GM12878 (cell line): ENCODE measurements around the gene SCMH1. TPM values are rescaled to one million over a fixed set of nuclear protein-coding genes. Genes with fewer than 3 reads are reported as not detected.

Experiments used
- ATAC-seq: fragments of 200-7000 bp; cut with Tn5 transposase; 3 replicates; pipeline ENCODE4 v1.9.1; 2020; ENCODE audit warnings: mild to moderate bottlenecking, moderate library complexity
- BruUV-seq: library from RNA; stranded (reverse); fragments of 400-500 nt; replicated peaks from 2 replicates; lab custom pipeline; 2021; lab: Mats Ljungman, UMichigan
- CTCF ChIA-PET: fragments of 300-600 bp; sonication (Branson Sonifier 250); formaldehyde crosslinking; extraction: SDS; loops from one replicate; lab custom pipeline; 2021; ENCODE audit warnings: inconsistent platforms; lab: Yijun Ruan, JAX
- POLR2A ChIA-PET: fragments of 350-600 bp; formaldehyde crosslinking; extraction: SDS; loops from one replicate; lab custom pipeline; 2021; ENCODE audit warnings: inconsistent platforms; lab: Charles Lee
- RAD21 ChIA-PET: fragments of 300-600 bp; sonication (Branson Sonifier 250); formaldehyde crosslinking; loops from one replicate; lab custom pipeline; 2023; ENCODE audit warnings: antibody characterized with exemption; ENCODE audit not compliant: unreplicated experiment; lab: Charles Lee
- SMC1A ChIA-PET: fragments of 300-600 bp; sonication (Branson Sonifier 250); formaldehyde crosslinking; loops from one replicate; lab custom pipeline; 2023; ENCODE audit not compliant: unreplicated experiment, uncharacterized antibody; lab: Charles Lee
- DNase-seq: peaks from one replicate; pipeline ENCODE4 v3.0.0-alpha.2; 2011; ENCODE audit warnings: low read depth, low spot score
- FAIRE-seq: peaks from 3 replicates; lab custom pipeline; 2011; peaks lifted over from hg19 to GRCh38; lab: Jason Lieb, UNC
- H2AFZ ChIP-seq: 2 replicates; pipeline ENCODE4 v1.6.0; 2011; ENCODE audit warnings: low read depth, low read length, control low read depth; ENCODE audit not compliant: control insufficient read depth
- H3K27ac ChIP-seq: 2 replicates; pipeline ENCODE4 v1.5.1; 2011; ENCODE audit warnings: control low read depth; ENCODE audit not compliant: control insufficient read depth, insufficient read depth
- H3K27me3 ChIP-seq, 2 experiments: replicated peaks in 1 of 2; 2 replicates each; pipeline versions ENCODE4 v1.6.0 to v1.6.1; 2011; ENCODE audit warnings: low read length in 1 of 2; ENCODE audit not compliant: control insufficient read depth in 2 of 2, insufficient read depth in 2 of 2
- H3K36me3 ChIP-seq, 2 experiments: 2 replicates each; pipeline ENCODE4 v1.5.1; 2011; ENCODE audit warnings: low read length in 1 of 2; ENCODE audit not compliant: control insufficient read depth in 2 of 2, insufficient read depth in 2 of 2
- H3K4me1 ChIP-seq: 2 replicates; pipeline ENCODE4 v1.6.1; 2011; ENCODE audit warnings: mild to moderate bottlenecking, low read length, moderate library complexity, mixed read lengths; ENCODE audit not compliant: control insufficient read depth, insufficient read depth
- H3K4me2 ChIP-seq: 2 replicates; pipeline ENCODE4 v1.6.0; 2011; ENCODE audit warnings: control low read depth; ENCODE audit not compliant: control insufficient read depth, insufficient read depth
- H3K4me3 ChIP-seq: fragments of 200-600 bp; sonication (generic); 2 replicates; pipeline ENCODE4 v1.5.1; 2016
- H3K79me2 ChIP-seq: 2 replicates; pipeline ENCODE4 v1.6.0; 2011; ENCODE audit warnings: low read length; ENCODE audit not compliant: control insufficient read depth, insufficient read depth
- H3K9ac ChIP-seq: 2 replicates; pipeline ENCODE4 v1.8.0; 2011; ENCODE audit warnings: low read length, control low read depth, mixed read lengths; ENCODE audit not compliant: control insufficient read depth, insufficient read depth
- H3K9me3 ChIP-seq: replicated peaks from 3 replicates; pipeline ENCODE4 v1.5.1; 2011; ENCODE audit warnings: mild to moderate bottlenecking, low read length; ENCODE audit not compliant: control insufficient read depth, insufficient read depth
- H4K20me1 ChIP-seq: 2 replicates; pipeline ENCODE4 v1.6.0; 2011; ENCODE audit not compliant: control insufficient read depth, insufficient read depth
- CREB1 ChIP-seq: IDR thresholded peaks from 2 replicates; pipeline ENCODE4 v1.6.1; 2012; ENCODE audit warnings: low read depth, mild to moderate bottlenecking, inconsistent platforms
- HDGF ChIP-seq: fragments of 450-650 bp; IDR thresholded peaks from 2 replicates; pipeline ENCODE4 v1.6.1; 2016; ENCODE audit warnings: antibody characterized with exemption
- MTA2 ChIP-seq: fragments of 450-650 bp; IDR thresholded peaks from 2 replicates; pipeline ENCODE4 v1.6.1; 2016; ENCODE audit warnings: low read depth, mild to moderate bottlenecking, moderate library complexity
- PAX8 ChIP-seq: fragments of 450-650 bp; IDR thresholded peaks from 2 replicates; pipeline ENCODE4 v1.6.1; 2017; ENCODE audit warnings: mild to moderate bottlenecking, moderate library complexity
- POU2F2 ChIP-seq: IDR thresholded peaks from 3 replicates; pipeline ENCODE4 v1.6.1; 2011; ENCODE audit warnings: low read depth, mild to moderate bottlenecking, low read length, borderline replicate concordance
- RCOR1 ChIP-seq: conservative IDR thresholded peaks from 2 replicates; pipeline ENCODE4 v1.6.1; 2012; ENCODE audit warnings: low read depth, low read length, improper control_type of control experiment
- SUPT20H ChIP-seq: IDR thresholded peaks from 2 replicates; pipeline ENCODE4 v1.6.1; 2011; ENCODE audit warnings: low read depth, mild to moderate bottlenecking, low read length, moderate library complexity, borderline replicate concordance; ENCODE audit not compliant: control insufficient read depth
- ZNF217 ChIP-seq: fragments of 450-650 bp; IDR thresholded peaks from 2 replicates; pipeline ENCODE4 v1.6.1; 2017; ENCODE audit warnings: antibody characterized with exemption, mild to moderate bottlenecking
- WGBS: methylation state at CpG from one replicate; pipeline ENCODE4 v1.1.6; 2016; ENCODE audit warnings: low lambda C conversion rate; ENCODE audit not compliant: insufficient replicate concordance, insufficient coverage; ENCODE audit errors: missing lambda C conversion rate; 5-methylcytosine and 5-hydroxymethylcytosine counted together
- in situ Hi-C: fragments of 300-500 bp; cut with MboI; formaldehyde crosslinking; loops from 9 replicates; pipeline ENCODE4 v1.14.3; 2018; ENCODE audit warnings: mixed read lengths
- intact Hi-C: fragments of 100-400 bp; cut with micrococcal nuclease; formaldehyde crosslinking; loops from one replicate; pipeline ENCODE4 v1.14.2; 2022; ENCODE audit not compliant: unreplicated experiment
- polyA plus RNA-seq, 11 experiments: library from polyadenylated mRNA; depleted of rRNA in 4 of 11; unstranded in 6 of 11; stranded (reverse) in 5 of 11; fragments of >200 nt; fragmentation: Nextera tagmentation in 4 of 11; fragmentation: Illumina TruSeq in 1 of 11; extraction: Ambion mirVana in 4 of 11; extraction: Trizol in 1 of 11; gene quantifications; 1 replicate in 1 of 11; 2 replicates in 10 of 11; pipeline versions ENCODE4 v1.2.1 to v1.2.3, GENCODE V29; 2011 to 2016; ENCODE audit warnings: inconsistent platforms in 2 of 11, missing spikeins in 2 of 11, low read depth in 1 of 11
- total RNA-seq, 4 experiments: library from RNA; depleted of rRNA in 3 of 4; stranded (reverse); fragments of >200 nt in 3 of 4; fragmentation: Illumina TruSeq in 1 of 4; extraction: Trizol in 1 of 4; gene quantifications; 2 replicates each; pipeline versions ENCODE4 v1.2.1 to v1.2.3, GENCODE V29; 2013 to 2021

Gene SCMH1
- total and polyA plus RNA-seq, 10 of the 15 experiments (the other 5 are each of a cell fraction or from before 2014, with no cell fraction given), result 7.5 to 44.1 (median 27.8) TPM

DNA sequence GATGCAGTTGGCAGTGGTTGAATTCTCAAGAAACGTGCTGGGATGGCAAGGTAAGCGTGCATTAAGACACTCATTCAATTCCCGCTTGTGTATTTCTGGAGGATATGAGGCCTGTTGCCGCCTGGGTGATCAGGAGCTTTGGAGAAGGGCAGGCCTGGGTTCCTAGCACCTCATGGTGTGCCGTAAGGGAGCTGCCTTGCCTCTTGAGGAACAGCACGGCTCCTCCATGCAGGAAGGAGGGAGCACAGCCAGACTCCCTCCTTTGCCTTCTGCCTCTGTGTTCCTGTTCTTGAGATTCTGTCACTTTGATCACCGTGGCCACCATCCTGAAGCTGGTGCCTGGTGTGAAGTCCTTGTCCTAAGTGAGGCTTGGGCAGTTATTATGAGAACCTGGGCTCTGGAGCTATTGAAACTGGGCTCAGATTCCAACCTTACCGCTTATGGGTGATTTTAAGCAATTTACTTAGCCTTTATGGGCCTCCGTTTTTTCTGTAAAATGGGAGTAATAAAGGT lies 238.9 kb downstream of the SCMH1 start:
- BruUV-seq, result no TSS peak
- FAIRE-seq (no peak), ATAC-seq (peak; percentile 3; the same call in 1 of the 3 replicates), DNase-seq (no peak)
- H3K9me3 ChIP-seq, result no peaks in the 10 kb centered on the region
- intact Hi-C loops (no loop called here), in situ Hi-C loops (no loop called here)
- no peak overlapping the region for H2AFZ ChIP-seq
- H3K79me2 ChIP-seq, result no peaks in the 10 kb centered on the region
- TF ChIP-seq SUPT20H, result no peak
- TF ChIP-seq MTA2, result no peak
- no peak for TF ChIP-seq CREB1
- TF ChIP-seq HDGF, result no peak
- TF ChIP-seq PAX8, result no peak
- no peak for TF ChIP-seq RCOR1
- TF ChIP-seq POU2F2, result no peak
- no peak for TF ChIP-seq ZNF217
- H3K27ac ChIP-seq, result 0 out of 2 replicates have a peak overlapping the region, but pooled peaks have one; percentile 26
- ChIA-PET SMC1A (interaction anchor here (0.6 to 1.5 kb wide), 13 partner anchors 8 to 471 kb away, joined by 3 to 9 read pairs (median 4); no protein-coding TSS in a partner anchor), CTCF (interaction anchor here (0.7 to 2.8 kb wide), 19 partner anchors 8 to 236 kb away, joined by 3 to 21 read pairs (median 4); no protein-coding TSS in a partner anchor), RAD21 (interaction anchor here (0.9 to 2.0 kb wide), 11 partner anchors 19 to 471 kb away, joined by 3 to 19 read pairs (median 4); partner anchors contain the start of genes CTPS1 and SCMH1), POLR2A (interaction anchor here (0.7 to 1.6 kb wide), 3 partner anchors 21 to 25 kb away, joined by 5 to 6 read pairs (median 6); partner anchors contain the start of gene CTPS1)
- H3K4me3 ChIP-seq, result no peak overlapping the region
- H3K9ac ChIP-seq, result no peak overlapping the region
- peaks cover 19 to 37% of the 10 kb centered on the region in 2 experiments for H3K36me3 ChIP-seq
- H3K27me3 ChIP-seq, result no peaks in the 10 kb centered on the region
- peaks cover 9% of the 10 kb centered on the region for H3K4me1 ChIP-seq
- H3K4me2 ChIP-seq, result no peak overlapping the region; the same call in 1 of the 2 replicates
- no peaks in the 10 kb centered on the region for H4K20me1 ChIP-seq
- 80% methylated on average over 9 of the region's 9 CpGs for WGBS
